H1 (cell line): Measurements from ENCODE around the gene OR13A1. TPM values are rescaled to one million over a fixed set of nuclear protein-coding genes. Genes with fewer than 3 reads are reported as not detected.

ENCODE experiments used
- CEBPB ChIP-seq: IDR thresholded peaks from 2 replicates; pipeline ENCODE4 v1.6.1; 2012; ENCODE audit warnings: low read depth, low read length
- CTBP2 ChIP-seq: IDR thresholded peaks from 2 replicates; pipeline ENCODE4 v1.7.0; 2011; ENCODE audit warnings: borderline replicate concordance, mild to moderate bottlenecking, moderate library complexity, mixed read lengths, low read length; ENCODE audit not compliant: insufficient read depth, insufficient read length
- EZH2 ChIP-seq: fragments of 200-600 bp; sonication (generic); IDR thresholded peaks from 2 replicates; pipeline ENCODE4 v1.7.1; 2012; ENCODE audit warnings: low read depth, mild to moderate bottlenecking, moderate library complexity, low read length, inconsistent platforms; ENCODE audit not compliant: severe bottlenecking
- GTF2F1 ChIP-seq: IDR thresholded peaks from 2 replicates; pipeline ENCODE4 v1.6.1; 2012; ENCODE audit warnings: low read depth, low read length, improper control_type of control experiment, borderline replicate concordance
- HDAC2 ChIP-seq, 2 experiments: fragments of 300-600 bp in 1 of 2; sonication (generic) in 1 of 2; IDR thresholded peaks; 2 replicates each; pipeline ENCODE4 v1.6.1; 2011 to 2012; ENCODE audit warnings: low read depth in 2 of 2, low read length in 2 of 2, mild to moderate bottlenecking in 2 of 2, moderate library complexity in 2 of 2, borderline replicate concordance in 1 of 2, inconsistent platforms in 1 of 2
- KDM4A ChIP-seq: IDR thresholded peaks from one replicate; pipeline ENCODE4 v1.7.1; 2012; ENCODE audit warnings: low read depth, mild to moderate bottlenecking, moderate library complexity, low read length, inconsistent platforms; ENCODE audit not compliant: severe bottlenecking
- NRF1 ChIP-seq: IDR thresholded peaks from 2 replicates; pipeline ENCODE4 v1.6.1; 2011; ENCODE audit warnings: mild to moderate bottlenecking, low read depth, low read length, improper control_type of control experiment
- RNF2 ChIP-seq: fragments of 200-900, 300-1000 bp; sonication (generic); IDR thresholded peaks from 2 replicates; pipeline ENCODE4 v1.7.1; 2016; ENCODE audit warnings: borderline replicate concordance, low read depth, mild to moderate bottlenecking, antibody characterized with exemption, low read length; ENCODE audit not compliant: poor library complexity, severe bottlenecking; ENCODE audit errors: missing control alignments
- ZNF274 ChIP-seq: IDR thresholded peaks from 2 replicates; pipeline ENCODE4 v1.7.0; 2012; ENCODE audit warnings: low read length, borderline replicate concordance; ENCODE audit errors: extremely low read depth
- polyA plus RNA-seq, 7 experiments: library from polyadenylated mRNA; depleted of rRNA in 3 of 7; stranded (reverse) in 5 of 7; unstranded in 2 of 7; fragments of >200 nt in 5 of 7; fragments of 200-250 nt in 2 of 7; gene quantifications; 1 replicate in 5 of 7; 2 replicates in 1 of 7; 4 replicates in 1 of 7; pipeline versions ENCODE4 v1.2.1 to v1.2.3, GENCODE V29; 2011 to 2013; ENCODE audit warnings: missing spikeins in 2 of 7, mixed read lengths in 2 of 7
- total RNA-seq: library from RNA; stranded (reverse); fragmentation: NEBNext Ultra II Directional; extraction: Animal tissue kit (Norgen Biotek cat#: 25700); gene quantifications from 2 replicates; pipeline ENCODE4 v1.2.1, GENCODE V29; 2021
- TF ChIP-seq, protein P1 (sequence below): fragments of 300-600 bp; sonication (generic); IDR thresholded peaks from 2 replicates; pipeline ENCODE4 v1.7.1; 2012; ENCODE audit warnings: low read length, moderate library complexity, mild to moderate bottlenecking, inconsistent platforms; ENCODE audit not compliant: insufficient replicate concordance

The OR13A1 gene
- total and polyA plus RNA-seq, 2 of the 8 experiments (the other 6 are each of a cell fraction or from before 2014, with no cell fraction given) = 0.53 TPM; not detected in 1

- TF ChIP-seq, protein P1, sequence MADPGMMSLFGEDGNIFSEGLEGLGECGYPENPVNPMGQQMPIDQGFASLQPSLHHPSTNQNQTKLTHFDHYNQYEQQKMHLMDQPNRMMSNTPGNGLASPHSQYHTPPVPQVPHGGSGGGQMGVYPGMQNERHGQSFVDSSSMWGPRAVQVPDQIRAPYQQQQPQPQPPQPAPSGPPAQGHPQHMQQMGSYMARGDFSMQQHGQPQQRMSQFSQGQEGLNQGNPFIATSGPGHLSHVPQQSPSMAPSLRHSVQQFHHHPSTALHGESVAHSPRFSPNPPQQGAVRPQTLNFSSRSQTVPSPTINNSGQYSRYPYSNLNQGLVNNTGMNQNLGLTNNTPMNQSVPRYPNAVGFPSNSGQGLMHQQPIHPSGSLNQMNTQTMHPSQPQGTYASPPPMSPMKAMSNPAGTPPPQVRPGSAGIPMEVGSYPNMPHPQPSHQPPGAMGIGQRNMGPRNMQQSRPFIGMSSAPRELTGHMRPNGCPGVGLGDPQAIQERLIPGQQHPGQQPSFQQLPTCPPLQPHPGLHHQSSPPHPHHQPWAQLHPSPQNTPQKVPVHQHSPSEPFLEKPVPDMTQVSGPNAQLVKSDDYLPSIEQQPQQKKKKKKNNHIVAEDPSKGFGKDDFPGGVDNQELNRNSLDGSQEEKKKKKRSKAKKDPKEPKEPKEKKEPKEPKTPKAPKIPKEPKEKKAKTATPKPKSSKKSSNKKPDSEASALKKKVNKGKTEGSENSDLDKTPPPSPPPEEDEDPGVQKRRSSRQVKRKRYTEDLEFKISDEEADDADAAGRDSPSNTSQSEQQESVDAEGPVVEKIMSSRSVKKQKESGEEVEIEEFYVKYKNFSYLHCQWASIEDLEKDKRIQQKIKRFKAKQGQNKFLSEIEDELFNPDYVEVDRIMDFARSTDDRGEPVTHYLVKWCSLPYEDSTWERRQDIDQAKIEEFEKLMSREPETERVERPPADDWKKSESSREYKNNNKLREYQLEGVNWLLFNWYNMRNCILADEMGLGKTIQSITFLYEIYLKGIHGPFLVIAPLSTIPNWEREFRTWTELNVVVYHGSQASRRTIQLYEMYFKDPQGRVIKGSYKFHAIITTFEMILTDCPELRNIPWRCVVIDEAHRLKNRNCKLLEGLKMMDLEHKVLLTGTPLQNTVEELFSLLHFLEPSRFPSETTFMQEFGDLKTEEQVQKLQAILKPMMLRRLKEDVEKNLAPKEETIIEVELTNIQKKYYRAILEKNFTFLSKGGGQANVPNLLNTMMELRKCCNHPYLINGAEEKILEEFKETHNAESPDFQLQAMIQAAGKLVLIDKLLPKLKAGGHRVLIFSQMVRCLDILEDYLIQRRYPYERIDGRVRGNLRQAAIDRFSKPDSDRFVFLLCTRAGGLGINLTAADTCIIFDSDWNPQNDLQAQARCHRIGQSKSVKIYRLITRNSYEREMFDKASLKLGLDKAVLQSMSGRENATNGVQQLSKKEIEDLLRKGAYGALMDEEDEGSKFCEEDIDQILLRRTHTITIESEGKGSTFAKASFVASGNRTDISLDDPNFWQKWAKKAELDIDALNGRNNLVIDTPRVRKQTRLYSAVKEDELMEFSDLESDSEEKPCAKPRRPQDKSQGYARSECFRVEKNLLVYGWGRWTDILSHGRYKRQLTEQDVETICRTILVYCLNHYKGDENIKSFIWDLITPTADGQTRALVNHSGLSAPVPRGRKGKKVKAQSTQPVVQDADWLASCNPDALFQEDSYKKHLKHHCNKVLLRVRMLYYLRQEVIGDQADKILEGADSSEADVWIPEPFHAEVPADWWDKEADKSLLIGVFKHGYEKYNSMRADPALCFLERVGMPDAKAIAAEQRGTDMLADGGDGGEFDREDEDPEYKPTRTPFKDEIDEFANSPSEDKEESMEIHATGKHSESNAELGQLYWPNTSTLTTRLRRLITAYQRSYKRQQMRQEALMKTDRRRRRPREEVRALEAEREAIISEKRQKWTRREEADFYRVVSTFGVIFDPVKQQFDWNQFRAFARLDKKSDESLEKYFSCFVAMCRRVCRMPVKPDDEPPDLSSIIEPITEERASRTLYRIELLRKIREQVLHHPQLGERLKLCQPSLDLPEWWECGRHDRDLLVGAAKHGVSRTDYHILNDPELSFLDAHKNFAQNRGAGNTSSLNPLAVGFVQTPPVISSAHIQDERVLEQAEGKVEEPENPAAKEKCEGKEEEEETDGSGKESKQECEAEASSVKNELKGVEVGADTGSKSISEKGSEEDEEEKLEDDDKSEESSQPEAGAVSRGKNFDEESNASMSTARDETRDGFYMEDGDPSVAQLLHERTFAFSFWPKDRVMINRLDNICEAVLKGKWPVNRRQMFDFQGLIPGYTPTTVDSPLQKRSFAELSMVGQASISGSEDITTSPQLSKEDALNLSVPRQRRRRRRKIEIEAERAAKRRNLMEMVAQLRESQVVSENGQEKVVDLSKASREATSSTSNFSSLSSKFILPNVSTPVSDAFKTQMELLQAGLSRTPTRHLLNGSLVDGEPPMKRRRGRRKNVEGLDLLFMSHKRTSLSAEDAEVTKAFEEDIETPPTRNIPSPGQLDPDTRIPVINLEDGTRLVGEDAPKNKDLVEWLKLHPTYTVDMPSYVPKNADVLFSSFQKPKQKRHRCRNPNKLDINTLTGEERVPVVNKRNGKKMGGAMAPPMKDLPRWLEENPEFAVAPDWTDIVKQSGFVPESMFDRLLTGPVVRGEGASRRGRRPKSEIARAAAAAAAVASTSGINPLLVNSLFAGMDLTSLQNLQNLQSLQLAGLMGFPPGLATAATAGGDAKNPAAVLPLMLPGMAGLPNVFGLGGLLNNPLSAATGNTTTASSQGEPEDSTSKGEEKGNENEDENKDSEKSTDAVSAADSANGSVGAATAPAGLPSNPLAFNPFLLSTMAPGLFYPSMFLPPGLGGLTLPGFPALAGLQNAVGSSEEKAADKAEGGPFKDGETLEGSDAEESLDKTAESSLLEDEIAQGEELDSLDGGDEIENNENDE = no peak
- TF ChIP-seq EZH2 = no peak
- no peak for TF ChIP-seq ZNF274
- no peak for TF ChIP-seq CTBP2
- TF ChIP-seq HDAC2 (IDR thresholded peaks at IDR 0.05; ENCODE audit: borderline replicate concordance in 1 of 2, low read depth in 2 of 2, low read length in 2 of 2) = no peak
- no peak for TF ChIP-seq RNF2
- no peak for TF ChIP-seq NRF1
- no peak for TF ChIP-seq GTF2F1
- no peak for TF ChIP-seq KDM4A
- no peak for TF ChIP-seq CEBPB
Observed at GRCh38 chr10:45339894-45340293, 24.5 kb upstream of the OR13A1 start (continued).
